Islet precursor cell (in vitro differentiated cells): ENCODE results near the gene NANOGP8.
"Not testable (repeated sequence)": the region's sequence is repeated elsewhere in the genome, so short reads cannot be mapped to it uniquely, and the experiment has no call there.

Source experiments
- DNase-seq: peaks from one replicate; pipeline ENCODE4 v3.0.0-alpha.2; 2018

The NANOGP8 gene

GRCh38 chr15:35092311-35092710 lies 7.2 kb upstream of the NANOGP8 start:
- DNase-seq, result no peak

GRCh38 chr15:35090104-35090807 lies 5.2 kb upstream of the NANOGP8 start:
- DNase-seq, result no peak

GRCh38 chr15:35089551-35089950 lies 4.5 kb upstream of the NANOGP8 start:
- DNase-seq, result no peak

GRCh38 chr15:35088329-35088728 lies 3.2 kb upstream of the NANOGP8 start:
- DNase-seq, result no peak

- DNase-seq, result no peak
Observed at GRCh38 chr15:35087759-35088158, 2.7 kb upstream of the NANOGP8 start.

GRCh38 chr15:35082371-35083348 lies 2.4 kb downstream of the NANOGP8 start:
- not testable (repeated sequence) for DNase-seq

GRCh38 chr15:35081626-35082365 lies 3.3 kb downstream of the NANOGP8 start:
- DNase-seq, result not testable (repeated sequence)

GRCh38 chr15:35080226-35080625 lies 4.9 kb downstream of the NANOGP8 start:
- DNase-seq, result no peak

- DNase-seq, result peak; percentile 62
Observed at GRCh38 chr15:35078221-35078915, 6.7 kb downstream of the NANOGP8 start.

- DNase-seq, result no peak
Observed at GRCh38 chr15:35071106-35071505, 14.0 kb downstream of the NANOGP8 start.

GRCh38 chr15:35068846-35069475 lies 16.1 kb downstream of the NANOGP8 start:
- no peak for DNase-seq

- DNase-seq, result no peak
Observed at GRCh38 chr15:35067496-35068347, 17.4 kb downstream of the NANOGP8 start.

GRCh38 chr15:35066094-35066493 lies 19.0 kb downstream of the NANOGP8 start:
- no peak for DNase-seq

- no peak for DNase-seq
Observed at GRCh38 chr15:35064576-35065190, 20.4 kb downstream of the NANOGP8 start.

- no peak for DNase-seq
Observed at GRCh38 chr15:35062738-35063099, 22.4 kb downstream of the NANOGP8 start.

- no peak for DNase-seq
Observed at GRCh38 chr15:35061825-35062737, 23.0 kb downstream of the NANOGP8 start.

GRCh38 chr15:35061161-35061824 lies 23.8 kb downstream of the NANOGP8 start:
- peak; percentile 88 for DNase-seq

GRCh38 chr15:35060591-35060990 lies 24.5 kb downstream of the NANOGP8 start:
- no peak for DNase-seq

- DNase-seq, result no peak
Observed at GRCh38 chr15:35058534-35059054, 26.5 kb downstream of the NANOGP8 start.
